HepG2 (cell line): ENCODE data around the gene WNT2B. TPM values are rescaled to one million over a fixed set of nuclear protein-coding genes. Genes with fewer than 3 reads are reported as not detected.
A peak's percentile ranks its signal among the peaks of the same experiment; 100 is the strongest.

Source experiments
- ARNT2 ChIP-seq: sonication (generic); formaldehyde crosslinking; IDR thresholded peaks from 2 replicates; pipeline ENCODE4 v1.8.0; 2022; ENCODE audit warnings: mild to moderate bottlenecking, low read depth, missing genetic modification reagents, moderate library complexity
- KLF13 ChIP-seq: sonication (generic); formaldehyde crosslinking; IDR thresholded peaks from 2 replicates; pipeline ENCODE4 v1.4.0; 2020; ENCODE audit warnings: mild to moderate bottlenecking, missing genetic modification reagents
- NCOA2 ChIP-seq: sonication (generic); formaldehyde crosslinking; IDR thresholded peaks from 2 replicates; pipeline ENCODE4 v1.8.0; 2022; ENCODE audit warnings: inconsistent platforms
- SOX5 ChIP-seq: IDR thresholded peaks from 2 replicates; pipeline ENCODE4 v1.6.1; 2016; ENCODE audit warnings: borderline replicate concordance
- TP53 ChIP-seq: sonication (generic); formaldehyde crosslinking; conservative IDR thresholded peaks from 2 replicates; pipeline ENCODE4 v1.4.0; 2020; ENCODE audit warnings: missing genetic modification reagents
- ZBTB38 ChIP-seq: sonication (generic); formaldehyde crosslinking; IDR thresholded peaks from 2 replicates; pipeline ENCODE4 v1.5.1; 2020; ENCODE audit warnings: mild to moderate bottlenecking, missing genetic modification reagents
- ZMAT3 ChIP-seq: sonication (generic); formaldehyde crosslinking; conservative IDR thresholded peaks from 2 replicates; pipeline ENCODE4 v1.7.0; 2021; ENCODE audit warnings: missing genetic modification reagents
- ZNF160 ChIP-seq: sonication (generic); formaldehyde crosslinking; IDR thresholded peaks from 2 replicates; pipeline ENCODE4 v1.8.0; 2022; ENCODE audit warnings: mild to moderate bottlenecking, inconsistent platforms, missing genetic modification reagents
- ZNF331 ChIP-seq: sonication (generic); formaldehyde crosslinking; IDR thresholded peaks from 2 replicates; pipeline ENCODE4 v1.4.0; 2020; ENCODE audit warnings: missing genetic modification reagents
- ZNF619 ChIP-seq: sonication (generic); formaldehyde crosslinking; IDR thresholded peaks from 2 replicates; pipeline ENCODE4 v1.4.0; 2020; ENCODE audit warnings: mild to moderate bottlenecking, missing genetic modification reagents
- polyA plus RNA-seq, 8 experiments: library from polyadenylated mRNA; depleted of rRNA in 3 of 8; stranded (reverse) in 7 of 8; unstranded in 1 of 8; fragments of >200 nt; fragmentation: Illumina TruSeq in 4 of 8; extraction: Trizol in 4 of 8; gene quantifications; 2 replicates each; pipeline versions ENCODE4 v1.2.1 to v1.2.3, GENCODE V29; 2011 to 2016; ENCODE audit warnings: low read depth in 4 of 8, missing spikeins in 1 of 8, mixed read lengths in 1 of 8; ENCODE audit not compliant: insufficient read depth in 1 of 8
- total RNA-seq, 5 experiments: library from RNA; depleted of rRNA; stranded (reverse); fragments of >200 nt; fragmentation: Illumina TruSeq; extraction: Trizol; gene quantifications; 2 replicates each; pipeline ENCODE4 v1.2.3, GENCODE V29; 2016; ENCODE audit warnings: low read depth in 1 of 5
- TF ChIP-seq, protein P1 (sequence below), 2 experiments: sonication (generic) in 1 of 2; formaldehyde crosslinking in 1 of 2; IDR thresholded peaks; 2 replicates each; pipeline versions ENCODE4 v1.4.0 to v1.6.1; 2016 to 2020; ENCODE audit warnings: borderline replicate concordance in 1 of 2, low read depth in 1 of 2, mild to moderate bottlenecking in 1 of 2, missing genetic modification reagents in 1 of 2
- TF ChIP-seq, protein P2 (sequence below): sonication (generic); formaldehyde crosslinking; IDR thresholded peaks from 2 replicates; pipeline ENCODE4 v1.9.0; 2021; ENCODE audit warnings: missing genetic modification reagents, mild to moderate bottlenecking, borderline replicate concordance
- TF ChIP-seq, protein P3 (sequence below): sonication (generic); formaldehyde crosslinking; IDR thresholded peaks from 2 replicates; pipeline ENCODE4 v1.4.0; 2020; ENCODE audit warnings: missing genetic modification reagents
- TF ChIP-seq, protein P4 (sequence below), 2 experiments: IDR thresholded peaks; 2 replicates each; pipeline ENCODE4 v1.6.1; 2011 to 2012; ENCODE audit warnings: low read length in 2 of 2, borderline replicate concordance in 1 of 2, low read depth in 1 of 2, mild to moderate bottlenecking in 1 of 2, moderate library complexity in 1 of 2
- TF ChIP-seq, protein P5 (sequence below): sonication (generic); formaldehyde crosslinking; IDR thresholded peaks from 2 replicates; pipeline ENCODE4 v1.8.1; 2023; ENCODE audit warnings: mild to moderate bottlenecking, missing genetic modification reagents, borderline replicate concordance
- TF ChIP-seq, protein P6 (sequence below): IDR thresholded peaks from 2 replicates; pipeline ENCODE4 v1.6.1; 2018; ENCODE audit warnings: missing genetic modification reagents, mild to moderate bottlenecking, missing compliant biosample characterization

Gene WNT2B
- total and polyA plus RNA-seq, 2 of the 13 experiments (the other 11 are each of a cell fraction or from before 2014, with no cell fraction given), result 0.11 to 0.32 TPM

DNA sequence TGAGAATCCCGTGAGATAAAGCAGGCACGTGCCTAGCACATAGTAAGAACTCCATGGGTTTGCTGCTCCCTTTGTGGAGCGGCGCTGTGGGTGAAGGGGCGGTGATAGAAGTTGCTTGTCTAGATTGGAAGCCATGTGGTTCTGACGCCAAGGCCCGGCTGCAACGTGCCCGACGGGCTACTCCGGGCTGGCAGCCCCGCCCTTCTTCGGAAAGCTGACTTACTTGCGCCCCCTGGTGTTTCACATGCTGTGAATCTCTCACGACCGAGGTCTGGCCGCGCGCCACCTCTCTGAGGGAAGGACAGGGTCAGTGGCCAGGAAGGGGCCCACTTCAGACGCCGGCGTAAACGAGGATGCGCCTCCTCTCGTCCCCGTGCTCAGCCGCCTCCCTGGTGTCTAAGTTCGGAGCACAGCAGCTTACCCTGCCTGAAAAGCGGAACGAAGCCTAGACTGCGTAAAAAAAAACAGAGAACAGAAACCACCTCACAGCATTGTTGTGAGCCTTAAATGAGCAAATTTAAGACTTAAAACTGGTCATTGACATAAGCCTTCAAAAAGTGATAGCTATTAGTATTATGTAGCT, 42.6 kb upstream of the WNT2B start (continued):
- TF ChIP-seq, protein P1, sequence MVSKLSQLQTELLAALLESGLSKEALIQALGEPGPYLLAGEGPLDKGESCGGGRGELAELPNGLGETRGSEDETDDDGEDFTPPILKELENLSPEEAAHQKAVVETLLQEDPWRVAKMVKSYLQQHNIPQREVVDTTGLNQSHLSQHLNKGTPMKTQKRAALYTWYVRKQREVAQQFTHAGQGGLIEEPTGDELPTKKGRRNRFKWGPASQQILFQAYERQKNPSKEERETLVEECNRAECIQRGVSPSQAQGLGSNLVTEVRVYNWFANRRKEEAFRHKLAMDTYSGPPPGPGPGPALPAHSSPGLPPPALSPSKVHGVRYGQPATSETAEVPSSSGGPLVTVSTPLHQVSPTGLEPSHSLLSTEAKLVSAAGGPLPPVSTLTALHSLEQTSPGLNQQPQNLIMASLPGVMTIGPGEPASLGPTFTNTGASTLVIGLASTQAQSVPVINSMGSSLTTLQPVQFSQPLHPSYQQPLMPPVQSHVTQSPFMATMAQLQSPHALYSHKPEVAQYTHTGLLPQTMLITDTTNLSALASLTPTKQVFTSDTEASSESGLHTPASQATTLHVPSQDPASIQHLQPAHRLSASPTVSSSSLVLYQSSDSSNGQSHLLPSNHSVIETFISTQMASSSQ (IDR thresholded peaks at IDR 0.05; ENCODE audit: low read depth), result no peak
- TF ChIP-seq, protein P1 (CRISPR knock-in tag; IDR thresholded peaks at IDR 0.05; ENCODE audit: borderline replicate concordance), result no peak
- TF ChIP-seq NCOA2 (CRISPR knock-in tag) (peak; percentile 12; the same call in 1 of the 2 replicates), ZNF331 (peak; percentile 52; the same call in 1 of the 2 replicates), ZBTB38 (CRISPR knock-in tag) (0 out of 2 replicates have a peak, but pooled peaks have one; percentile 27), KLF13 (CRISPR knock-in tag) (no peak), ZNF619 (CRISPR knock-in tag) (peak; percentile 71; the same call in 1 of the 2 replicates), SOX5 (CRISPR knock-in tag) (peak; percentile 44; the same call in 1 of the 2 replicates), ZMAT3 (CRISPR knock-in tag) (0 out of 2 replicates have a peak, but pooled peaks have one; percentile 34), TP53 (no peak), ZNF160 (no peak), ARNT2 (CRISPR knock-in tag) (peak; percentile 70)
- TF ChIP-seq, protein P2, sequence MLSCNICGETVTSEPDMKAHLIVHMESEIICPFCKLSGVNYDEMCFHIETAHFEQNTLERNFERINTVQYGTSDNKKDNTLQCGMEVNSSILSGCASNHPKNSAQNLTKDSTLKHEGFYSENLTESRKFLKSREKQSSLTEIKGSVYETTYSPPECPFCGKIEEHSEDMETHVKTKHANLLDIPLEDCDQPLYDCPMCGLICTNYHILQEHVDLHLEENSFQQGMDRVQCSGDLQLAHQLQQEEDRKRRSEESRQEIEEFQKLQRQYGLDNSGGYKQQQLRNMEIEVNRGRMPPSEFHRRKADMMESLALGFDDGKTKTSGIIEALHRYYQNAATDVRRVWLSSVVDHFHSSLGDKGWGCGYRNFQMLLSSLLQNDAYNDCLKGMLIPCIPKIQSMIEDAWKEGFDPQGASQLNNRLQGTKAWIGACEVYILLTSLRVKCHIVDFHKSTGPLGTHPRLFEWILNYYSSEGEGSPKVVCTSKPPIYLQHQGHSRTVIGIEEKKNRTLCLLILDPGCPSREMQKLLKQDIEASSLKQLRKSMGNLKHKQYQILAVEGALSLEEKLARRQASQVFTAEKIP (CRISPR knock-in tag), result no peak
- TF ChIP-seq, protein P3, sequence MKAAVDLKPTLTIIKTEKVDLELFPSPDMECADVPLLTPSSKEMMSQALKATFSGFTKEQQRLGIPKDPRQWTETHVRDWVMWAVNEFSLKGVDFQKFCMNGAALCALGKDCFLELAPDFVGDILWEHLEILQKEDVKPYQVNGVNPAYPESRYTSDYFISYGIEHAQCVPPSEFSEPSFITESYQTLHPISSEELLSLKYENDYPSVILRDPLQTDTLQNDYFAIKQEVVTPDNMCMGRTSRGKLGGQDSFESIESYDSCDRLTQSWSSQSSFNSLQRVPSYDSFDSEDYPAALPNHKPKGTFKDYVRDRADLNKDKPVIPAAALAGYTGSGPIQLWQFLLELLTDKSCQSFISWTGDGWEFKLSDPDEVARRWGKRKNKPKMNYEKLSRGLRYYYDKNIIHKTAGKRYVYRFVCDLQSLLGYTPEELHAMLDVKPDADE (CRISPR knock-in tag), result no peak
- TF ChIP-seq, protein P4, sequence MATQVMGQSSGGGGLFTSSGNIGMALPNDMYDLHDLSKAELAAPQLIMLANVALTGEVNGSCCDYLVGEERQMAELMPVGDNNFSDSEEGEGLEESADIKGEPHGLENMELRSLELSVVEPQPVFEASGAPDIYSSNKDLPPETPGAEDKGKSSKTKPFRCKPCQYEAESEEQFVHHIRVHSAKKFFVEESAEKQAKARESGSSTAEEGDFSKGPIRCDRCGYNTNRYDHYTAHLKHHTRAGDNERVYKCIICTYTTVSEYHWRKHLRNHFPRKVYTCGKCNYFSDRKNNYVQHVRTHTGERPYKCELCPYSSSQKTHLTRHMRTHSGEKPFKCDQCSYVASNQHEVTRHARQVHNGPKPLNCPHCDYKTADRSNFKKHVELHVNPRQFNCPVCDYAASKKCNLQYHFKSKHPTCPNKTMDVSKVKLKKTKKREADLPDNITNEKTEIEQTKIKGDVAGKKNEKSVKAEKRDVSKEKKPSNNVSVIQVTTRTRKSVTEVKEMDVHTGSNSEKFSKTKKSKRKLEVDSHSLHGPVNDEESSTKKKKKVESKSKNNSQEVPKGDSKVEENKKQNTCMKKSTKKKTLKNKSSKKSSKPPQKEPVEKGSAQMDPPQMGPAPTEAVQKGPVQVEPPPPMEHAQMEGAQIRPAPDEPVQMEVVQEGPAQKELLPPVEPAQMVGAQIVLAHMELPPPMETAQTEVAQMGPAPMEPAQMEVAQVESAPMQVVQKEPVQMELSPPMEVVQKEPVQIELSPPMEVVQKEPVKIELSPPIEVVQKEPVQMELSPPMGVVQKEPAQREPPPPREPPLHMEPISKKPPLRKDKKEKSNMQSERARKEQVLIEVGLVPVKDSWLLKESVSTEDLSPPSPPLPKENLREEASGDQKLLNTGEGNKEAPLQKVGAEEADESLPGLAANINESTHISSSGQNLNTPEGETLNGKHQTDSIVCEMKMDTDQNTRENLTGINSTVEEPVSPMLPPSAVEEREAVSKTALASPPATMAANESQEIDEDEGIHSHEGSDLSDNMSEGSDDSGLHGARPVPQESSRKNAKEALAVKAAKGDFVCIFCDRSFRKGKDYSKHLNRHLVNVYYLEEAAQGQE (IDR thresholded peaks at IDR 0.05; ENCODE audit: borderline replicate concordance in 1 of 2, low read depth in 1 of 2, low read length in 2 of 2), result no peak
- TF ChIP-seq, protein P5, sequence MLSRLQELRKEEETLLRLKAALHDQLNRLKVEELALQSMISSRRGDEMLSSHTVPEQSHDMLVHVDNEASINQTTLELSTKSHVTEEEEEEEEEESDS (CRISPR knock-in tag), result no peak
- TF ChIP-seq, protein P6, sequence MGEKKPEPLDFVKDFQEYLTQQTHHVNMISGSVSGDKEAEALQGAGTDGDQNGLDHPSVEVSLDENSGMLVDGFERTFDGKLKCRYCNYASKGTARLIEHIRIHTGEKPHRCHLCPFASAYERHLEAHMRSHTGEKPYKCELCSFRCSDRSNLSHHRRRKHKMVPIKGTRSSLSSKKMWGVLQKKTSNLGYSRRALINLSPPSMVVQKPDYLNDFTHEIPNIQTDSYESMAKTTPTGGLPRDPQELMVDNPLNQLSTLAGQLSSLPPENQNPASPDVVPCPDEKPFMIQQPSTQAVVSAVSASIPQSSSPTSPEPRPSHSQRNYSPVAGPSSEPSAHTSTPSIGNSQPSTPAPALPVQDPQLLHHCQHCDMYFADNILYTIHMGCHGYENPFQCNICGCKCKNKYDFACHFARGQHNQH (CRISPR knock-in tag), result peak; percentile 82
